Right ventricle myocardium inferior (tissue), 1 donor: ENCODE results near the gene PPDPF. TPM values are rescaled to one million over a fixed set of nuclear protein-coding genes. Genes with fewer than 3 reads are reported as not detected.
"Not testable (repeated sequence)": the region's sequence is repeated elsewhere in the genome, so short reads cannot be mapped to it uniquely, and the experiment has no call there.

Source experiments
- ATAC-seq: fragments of 200-7000 bp; cut with Tn5 transposase; one replicate; pipeline ENCODE4 v1.9.1; 2020; ENCODE audit warnings: mild to moderate bottlenecking, moderate library complexity
- DNase-seq: peaks from one replicate; pipeline ENCODE4 v3.0.0; 2021; ENCODE audit errors: missing footprints
- intact Hi-C: fragments of 100-400 bp; cut with DNase I; formaldehyde crosslinking; loops from one replicate; pipeline ENCODE4 v1.11.0; 2022
- long read RNA-seq: library from polyadenylated mRNA; unstranded; transcript quantifications from one replicate; pipeline ENCODE4 v2.0.0, GENCODE V29; 2021
- total RNA-seq: library from RNA; stranded (reverse); fragmentation: NEBNext Ultra II Directional; extraction: Animal tissue kit (Norgen Biotek cat#: 25700); gene quantifications from one replicate; pipeline ENCODE4 v1.2.1, GENCODE V29; 2021
- donor health status: DM: no; HTN: yes; CAD: no; lungs with severe emphysema.

The PPDPF gene, protein sequence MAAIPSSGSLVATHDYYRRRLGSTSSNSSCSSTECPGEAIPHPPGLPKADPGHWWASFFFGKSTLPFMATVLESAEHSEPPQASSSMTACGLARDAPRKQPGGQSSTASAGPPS
- 261 TPM for total RNA-seq
- long read RNA-seq, transcript PPDPF-202 (4 exons, 868 nt) = major isoform, 24 of 28 reads
- long read RNA-seq, partial matches to known transcripts = 0 of 28 reads
- long read RNA-seq, other reads (novel, unspliced or antisense) = 2 of 28 reads

DNA sequence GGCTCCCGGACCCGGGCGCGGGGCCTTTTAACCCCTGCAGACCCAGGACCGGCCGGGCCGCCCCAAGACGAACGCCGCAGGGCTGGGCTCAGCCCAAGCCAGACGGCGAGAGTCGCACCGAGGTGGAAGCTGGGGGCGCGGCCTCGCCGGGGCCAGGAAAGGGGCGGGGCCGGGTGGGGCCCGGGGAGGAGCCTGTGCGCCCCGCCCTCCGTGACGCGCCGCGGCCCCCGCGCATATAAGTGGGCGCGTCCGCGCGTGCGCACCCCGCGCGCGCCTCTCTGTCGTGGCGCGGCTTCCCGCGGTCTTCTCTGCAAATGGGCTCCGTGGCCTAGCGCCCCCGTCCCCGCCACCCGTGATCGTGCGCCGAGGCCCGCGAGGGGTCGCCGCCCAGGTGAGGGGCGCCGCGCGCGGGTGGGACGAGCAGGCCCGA, at the start of gene PPDPF:
TSS of gene PPDPF (plus strand) at position 262 of the 430 bp plus-strand sequence. CDS start 544 bp downstream, outside the sequence.
- peak; percentile 93 for ATAC-seq
- peak; percentile 95 for DNase-seq
- intact Hi-C loops = loop anchor here (1.0 to 2.0 kb wide), 2 partner anchors 24 to 78 kb away; no protein-coding TSS in a partner anchor

DNA sequence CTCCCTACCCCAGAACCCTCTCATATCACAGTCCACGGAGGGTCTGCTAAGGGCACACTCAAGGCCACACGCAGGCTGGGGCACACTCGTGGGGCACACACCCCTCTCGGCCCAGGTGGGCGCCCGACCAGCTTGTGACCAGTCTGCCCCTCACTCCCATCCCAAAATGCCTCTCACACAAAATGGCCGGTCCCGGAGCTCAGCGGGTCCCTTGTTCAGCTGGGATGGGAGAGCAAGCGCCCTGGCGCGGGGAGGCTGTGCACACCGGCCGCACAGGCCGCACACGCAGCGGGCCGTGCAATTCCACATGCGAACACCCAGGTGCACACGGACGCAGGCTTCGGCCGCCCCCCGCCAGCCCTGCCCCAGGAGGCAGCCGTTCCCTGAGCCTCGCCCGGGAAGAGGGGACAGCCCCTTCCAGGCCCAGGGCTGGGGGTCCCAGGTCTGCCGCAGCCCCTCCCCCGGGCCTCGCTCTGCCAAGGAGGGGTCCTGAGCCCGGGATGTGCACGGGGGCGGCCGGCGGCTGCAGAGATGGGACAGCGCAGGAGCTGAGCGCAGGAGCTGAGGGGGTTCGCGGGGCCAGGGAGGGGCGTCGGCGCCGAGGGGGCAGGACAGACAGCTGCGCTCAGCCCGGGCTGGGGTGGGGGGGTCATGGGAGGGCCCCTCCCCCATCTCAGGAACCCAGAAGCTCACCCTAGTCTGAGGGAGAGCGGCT, 49.4 kb upstream of the PPDPF start:
- DNase-seq (no peak), ATAC-seq (no peak)
- intact Hi-C loops = no loop called here

DNA sequence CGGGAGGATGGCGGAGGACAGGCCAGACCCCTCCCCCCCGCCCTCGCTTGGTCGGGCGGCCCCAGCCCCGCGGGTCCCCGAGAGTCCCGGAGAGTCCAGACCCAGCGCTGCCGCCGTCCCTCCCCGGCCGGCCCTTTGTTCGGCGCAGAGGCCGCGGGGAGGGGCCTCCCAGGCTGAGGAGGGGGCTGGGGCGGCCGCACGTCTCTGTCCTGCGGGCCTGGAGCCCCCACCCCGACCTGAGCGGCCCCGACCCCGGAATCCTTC, 48.9 kb upstream of the PPDPF start:
- no peak for DNase-seq
- intact Hi-C loops = no loop called here
- ATAC-seq = no peak

DNA sequence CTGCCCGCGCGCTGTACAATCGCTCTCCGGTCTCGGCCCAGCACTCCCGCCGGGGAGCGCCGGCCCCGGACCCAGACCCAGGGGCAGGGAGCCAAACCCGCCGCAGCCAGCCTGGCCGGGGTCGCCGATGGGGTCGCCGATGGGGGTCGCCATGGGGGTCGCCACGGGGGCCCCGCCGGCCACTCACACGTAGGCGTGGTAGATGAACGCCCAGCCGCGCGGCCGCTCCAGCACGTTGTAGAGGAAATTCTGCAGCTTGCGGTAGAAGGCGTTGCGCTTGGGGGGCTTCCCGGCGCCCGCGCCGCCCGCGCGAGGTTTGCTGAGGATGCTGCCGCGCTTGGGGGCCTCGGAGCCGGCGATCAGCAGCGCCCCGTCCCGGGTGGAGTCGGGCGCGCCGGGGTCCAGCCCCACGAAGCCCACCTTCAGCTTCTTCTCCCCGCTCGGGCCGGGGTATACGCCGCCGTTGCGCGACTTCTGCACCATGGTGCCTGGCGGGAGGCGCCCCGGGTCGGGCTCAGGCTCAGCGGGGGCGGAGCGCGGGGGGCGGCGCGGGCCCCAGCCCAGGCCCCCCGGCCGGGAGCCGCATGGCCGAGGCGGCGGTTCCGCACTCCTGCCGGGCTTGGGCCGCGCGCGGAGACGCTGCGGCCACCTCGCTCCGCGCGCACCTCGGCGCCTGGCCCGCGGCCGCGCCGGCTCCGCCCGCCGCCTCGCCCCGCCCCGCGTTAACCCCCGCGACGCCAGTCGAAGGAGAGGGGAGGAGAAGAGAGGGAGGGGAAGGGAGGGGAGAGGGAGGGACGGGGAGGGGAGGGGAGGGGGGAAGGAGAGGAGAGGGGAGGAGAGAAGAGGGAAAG, 48.4 kb upstream of the PPDPF start, which contains the start of gene KCNQ2:
TSS of gene KCNQ2 (minus strand) at position 675 of the 851 bp plus-strand sequence. CDS start at position 483, 192 bp downstream.
- no peak for DNase-seq
- intact Hi-C loops = no loop called here

DNA sequence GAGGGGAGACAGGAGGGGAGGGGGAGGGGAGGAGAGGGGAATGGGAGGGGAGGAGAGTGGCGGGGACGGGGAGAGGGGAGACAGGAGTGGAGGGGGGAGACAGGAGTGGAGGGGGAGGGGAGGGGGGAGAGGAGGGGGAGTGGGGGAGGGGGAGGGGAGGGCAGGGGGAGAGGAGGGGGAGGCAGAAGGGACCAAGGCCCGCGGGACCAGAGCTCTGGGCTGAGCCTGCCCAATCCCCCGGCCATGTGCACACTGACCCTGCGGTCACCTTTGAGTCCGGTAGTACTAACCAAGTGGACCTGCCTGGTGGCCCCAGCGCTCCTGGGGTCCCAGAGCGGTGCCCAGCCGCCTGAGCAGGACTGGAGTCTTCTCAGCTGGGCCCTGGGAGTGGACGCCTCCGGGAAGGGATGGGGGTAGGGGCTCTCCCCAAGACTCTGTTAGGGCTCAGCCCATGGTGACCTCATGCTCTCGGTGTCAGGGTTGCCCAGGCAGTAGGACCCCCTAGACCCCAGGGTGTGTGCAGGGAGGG, 47.6 kb upstream of the PPDPF start:
- intact Hi-C loops = no loop called here
- ATAC-seq (no peak), DNase-seq (no peak)

More for the DNA sequence above, 48.4 kb upstream of the PPDPF start, which contains the start of gene KCNQ2:
- ATAC-seq = no peak

DNA sequence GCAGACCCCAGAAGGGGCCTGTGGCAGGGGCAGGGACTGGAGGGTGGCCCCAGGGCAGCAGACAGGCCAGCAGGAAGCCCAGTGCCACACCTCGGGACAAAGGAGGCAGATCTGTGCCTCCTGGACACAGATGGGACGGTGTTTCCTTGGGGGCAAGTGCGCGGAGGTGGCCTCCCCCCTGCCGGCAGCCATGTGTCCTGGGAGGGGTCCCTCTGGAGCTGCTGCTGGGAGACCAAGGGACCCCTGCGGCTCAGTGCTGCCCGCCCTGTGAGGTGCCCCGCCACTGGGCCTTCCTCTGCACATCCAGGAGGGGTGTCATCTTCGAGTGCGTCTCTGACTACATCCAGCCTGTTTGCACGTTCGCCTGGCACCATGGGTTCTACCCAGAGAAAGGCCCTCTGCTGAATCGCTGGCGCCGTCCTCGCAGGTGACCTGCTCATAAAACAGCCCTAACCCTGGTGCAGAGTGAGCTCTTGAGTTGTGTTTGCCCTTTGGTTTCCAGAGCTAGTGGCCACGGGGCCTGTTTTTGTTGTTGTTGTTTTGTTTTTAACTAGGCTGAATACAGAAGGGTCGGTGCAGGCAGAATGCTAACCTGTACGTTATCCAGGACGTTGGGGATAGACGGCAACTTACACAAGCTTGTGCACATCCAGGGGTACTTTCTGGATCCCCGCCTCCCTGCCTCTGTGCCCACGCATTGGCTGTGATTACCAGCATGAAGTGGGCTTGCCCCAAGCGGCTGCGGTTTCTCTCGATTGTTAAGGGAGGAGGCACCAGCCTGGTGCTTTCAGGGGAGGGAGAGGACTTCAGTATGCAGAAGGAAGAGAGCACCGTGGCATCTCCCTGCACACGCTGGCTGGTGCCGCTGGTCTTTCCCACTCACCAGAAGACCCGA, 46.8 kb upstream of the PPDPF start:
- no peak for ATAC-seq
- no peak for DNase-seq
- intact Hi-C loops = no loop called here

DNA sequence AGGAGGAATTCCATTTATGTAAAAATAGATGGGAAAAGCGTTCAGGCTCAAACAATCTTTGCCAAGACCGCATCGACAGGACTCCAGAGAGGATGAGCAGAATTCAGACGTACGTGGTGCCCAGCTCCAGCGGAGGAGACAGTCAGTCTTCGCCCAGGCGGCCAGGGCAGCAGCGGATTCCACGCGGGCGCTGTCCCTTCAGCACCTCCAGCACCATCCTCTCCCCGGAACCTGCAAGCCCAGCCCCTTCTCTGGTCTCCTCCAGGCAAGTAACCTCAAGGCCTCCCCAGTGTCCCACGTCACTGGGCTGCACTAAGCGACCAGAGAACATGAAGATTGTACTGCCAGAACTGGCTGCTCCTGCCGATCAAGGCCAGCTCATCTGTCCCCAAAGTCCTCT, 45.4 kb upstream of the PPDPF start:
- ATAC-seq = no peak
- DNase-seq = no peak
- intact Hi-C loops = no loop called here

DNA sequence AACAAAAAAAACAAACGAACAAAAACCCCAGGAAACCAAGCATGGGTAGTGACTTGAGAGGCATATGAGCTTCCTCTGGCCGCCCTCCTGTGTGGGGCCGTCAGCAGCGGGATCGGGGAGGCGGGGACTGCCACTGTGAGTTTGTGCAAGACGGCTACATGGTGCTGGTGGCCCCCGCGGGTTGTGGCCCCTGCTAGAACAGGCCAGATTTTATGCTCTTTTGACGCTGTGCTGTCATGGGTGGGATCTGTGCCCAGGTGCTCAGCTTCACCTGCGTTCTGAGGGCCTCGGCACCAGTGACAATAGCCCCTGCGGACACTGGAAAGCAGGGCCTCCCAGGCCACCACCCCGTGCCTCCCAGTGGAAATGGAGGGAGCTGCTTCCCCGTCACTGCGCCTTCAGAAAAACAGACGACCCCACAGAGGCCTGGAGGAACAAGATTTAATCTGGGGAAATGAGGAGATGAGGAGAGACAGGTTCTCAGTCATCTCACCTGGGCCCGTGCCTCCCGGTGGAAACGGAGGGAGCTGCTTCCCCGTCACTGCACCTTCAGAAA, 43.4 kb upstream of the PPDPF start:
- DNase-seq = no peak
- ATAC-seq = no peak
- intact Hi-C loops = no loop called here

DNA sequence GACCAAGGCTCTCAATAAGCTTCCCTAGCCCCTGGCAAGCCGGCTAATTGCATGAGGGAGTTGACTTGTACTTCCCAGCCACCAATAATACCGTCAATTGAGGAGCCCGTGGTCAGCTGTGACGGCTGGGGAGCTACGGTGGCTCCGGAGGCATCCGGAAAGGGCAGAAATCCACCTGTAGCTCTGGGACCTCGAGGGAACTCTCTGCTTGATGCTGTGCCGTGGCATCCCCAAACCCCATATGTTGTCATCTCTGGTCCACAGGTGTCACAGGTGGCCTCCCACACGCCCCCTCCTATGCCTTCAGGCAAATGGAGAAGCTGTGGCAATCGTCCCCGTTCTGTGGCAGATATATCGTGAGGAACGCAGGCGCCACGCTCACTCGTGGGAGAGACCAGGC, 42.6 kb upstream of the PPDPF start:
- ATAC-seq (no peak), DNase-seq (no peak)
- intact Hi-C loops = no loop called here

DNA sequence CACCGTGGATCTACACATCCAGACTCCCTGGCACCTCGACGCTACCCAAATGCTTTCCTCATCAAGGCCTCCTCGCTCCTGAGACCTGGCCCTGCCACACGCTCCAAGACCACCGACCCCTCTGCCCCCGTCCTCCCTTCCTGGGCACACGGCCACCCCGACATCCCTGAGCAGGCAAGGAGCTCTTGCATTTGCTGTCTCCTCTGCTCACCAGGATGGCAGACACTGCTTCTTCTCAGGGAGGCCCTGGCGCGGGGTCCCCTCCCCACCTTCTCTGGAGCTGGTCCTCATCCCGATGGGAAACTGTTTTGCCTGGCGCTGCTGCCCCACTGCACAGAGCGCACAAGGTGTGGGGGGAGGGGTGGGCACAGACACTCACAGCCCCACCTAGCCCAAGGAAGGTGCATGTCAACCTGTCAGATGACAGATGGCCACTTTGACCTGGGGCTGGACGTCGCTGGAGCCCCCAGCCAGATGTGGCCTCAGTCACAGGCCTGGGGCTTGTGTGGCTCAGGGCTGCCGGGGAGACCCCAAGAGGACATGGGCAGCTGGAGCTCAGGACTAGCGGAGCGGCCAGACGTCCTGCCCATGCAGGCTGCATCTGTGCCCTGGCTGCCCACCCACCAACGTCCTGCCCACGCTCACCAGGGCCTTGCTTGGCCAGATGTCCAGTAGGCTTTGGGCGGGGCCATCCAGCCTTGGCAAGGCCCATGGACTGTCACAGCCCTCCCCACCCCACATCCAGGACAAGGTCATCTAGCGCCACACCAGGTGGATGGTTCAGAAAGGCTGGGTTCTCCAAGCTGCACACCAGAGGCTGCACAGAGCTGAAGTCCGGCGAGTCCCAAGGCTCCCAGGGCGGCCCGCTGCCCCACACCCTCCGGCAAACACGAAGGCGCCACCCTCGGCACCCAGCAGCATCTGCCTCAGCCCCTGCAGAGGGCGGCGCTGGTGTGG, 41.9 kb upstream of the PPDPF start:
- ATAC-seq (no peak), DNase-seq (no peak)
- intact Hi-C loops = no loop called here

DNA sequence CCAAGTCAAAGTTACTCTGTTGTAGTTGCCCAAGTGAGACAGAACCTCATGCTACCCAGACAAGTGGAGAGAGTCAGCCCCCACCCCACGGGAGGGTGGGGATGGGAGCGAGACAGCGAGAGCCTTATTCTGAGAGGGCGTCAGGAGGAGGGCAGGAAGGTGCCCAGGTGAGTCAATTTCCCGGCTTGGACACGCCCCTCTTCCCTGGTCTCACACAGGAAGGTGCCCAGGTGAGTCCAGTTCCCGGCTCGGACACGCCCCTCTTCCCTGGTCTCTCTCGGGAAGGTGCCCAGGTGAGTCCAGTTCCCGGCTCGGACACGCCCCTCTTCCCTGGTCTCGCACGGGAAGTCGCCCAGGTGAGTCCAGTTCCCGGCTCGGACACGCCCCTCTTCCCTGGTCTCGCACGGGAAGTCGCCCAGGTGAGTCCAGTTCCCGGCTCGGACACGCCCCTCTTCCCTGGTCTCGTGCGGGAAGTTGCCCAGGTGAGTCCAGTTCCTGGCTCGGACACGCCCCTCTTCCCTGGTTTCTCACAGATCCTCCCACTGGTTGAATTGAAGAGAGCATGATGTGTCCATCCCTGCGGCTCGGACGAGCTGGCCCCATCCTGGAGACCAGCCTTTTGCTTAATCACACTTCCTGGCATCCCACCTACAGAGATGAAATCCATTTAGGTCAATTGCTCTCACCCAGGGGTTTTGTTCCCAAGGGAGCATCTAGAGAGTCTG, 40.7 kb upstream of the PPDPF start:
- ATAC-seq, DNase-seq, intact Hi-C loops: not testable (repeated sequence)

DNA sequence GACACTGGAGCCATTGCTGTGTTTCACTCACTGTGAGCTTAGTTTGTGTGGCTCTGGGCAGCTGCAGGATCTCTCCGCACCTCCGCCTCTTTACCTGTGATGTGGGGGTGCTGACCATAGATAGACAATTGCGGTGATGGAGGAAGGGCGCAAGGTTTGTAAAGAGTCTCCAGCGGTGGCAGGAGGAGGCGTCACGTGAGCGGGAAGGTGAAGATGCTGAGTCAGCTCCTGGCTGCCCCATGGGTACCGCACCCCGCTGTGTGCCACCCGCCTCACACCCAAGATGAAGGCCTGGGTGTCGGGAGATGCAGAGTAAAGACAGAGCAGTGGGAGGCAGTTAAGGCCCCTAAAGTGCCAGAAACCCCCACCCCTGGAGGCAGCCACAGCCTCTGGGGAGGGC, 39.1 kb upstream of the PPDPF start:
- intact Hi-C loops = no loop called here
- no peak for DNase-seq
- no peak for ATAC-seq

DNA sequence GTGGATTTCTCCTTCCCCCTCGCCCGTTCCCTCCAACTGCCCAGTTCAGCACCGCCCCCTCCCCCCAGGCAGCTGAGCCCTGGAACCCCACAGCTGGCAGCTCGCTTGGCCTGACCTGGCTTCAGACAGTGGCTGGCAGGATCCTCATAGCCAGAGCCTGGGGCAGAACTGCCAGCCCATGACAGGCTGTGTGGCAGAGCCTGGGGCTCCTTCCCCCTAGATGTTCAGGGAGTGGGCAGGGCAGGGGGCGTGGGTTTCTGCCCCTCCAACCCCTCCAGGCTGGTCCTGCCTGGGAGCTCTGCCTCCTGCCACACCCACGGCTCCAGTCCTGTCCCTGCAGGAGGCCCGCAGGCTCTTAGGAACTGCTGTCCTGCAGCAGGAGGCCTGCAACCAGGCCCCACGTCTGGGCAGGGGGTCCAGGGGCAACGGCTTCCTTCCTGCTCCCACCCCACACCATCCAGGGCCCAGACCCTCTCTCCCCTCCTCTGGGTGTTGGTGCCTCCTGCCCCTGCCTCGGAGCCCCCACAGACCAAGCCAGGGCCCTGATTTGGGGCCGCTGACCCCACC, 38.5 kb upstream of the PPDPF start:
- ATAC-seq = no peak
- intact Hi-C loops = no loop called here

DNA sequence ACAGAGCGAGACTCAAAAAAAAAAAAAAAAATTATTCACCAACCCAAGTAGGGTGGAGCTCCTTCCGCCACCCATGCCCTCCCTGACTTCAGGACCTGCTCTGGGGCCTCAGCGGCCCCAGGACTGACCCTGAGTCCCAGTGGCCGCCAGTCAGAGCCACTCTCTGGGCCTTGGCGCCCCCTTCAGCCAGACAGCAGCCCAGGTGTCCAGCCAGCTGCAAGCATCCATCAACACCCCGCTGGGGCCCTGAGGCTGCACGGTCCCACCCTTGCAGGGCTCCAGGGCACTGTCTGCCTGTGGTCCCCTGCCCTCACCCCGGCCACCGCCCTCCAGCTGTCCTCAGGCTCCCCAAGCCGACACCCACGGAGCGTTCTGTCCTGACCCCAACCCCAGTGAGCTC, 36.7 kb upstream of the PPDPF start:
- intact Hi-C loops = no loop called here
- DNase-seq = no peak
- no peak for ATAC-seq

More for the DNA sequence above, 38.5 kb upstream of the PPDPF start:
- DNase-seq = no peak

DNA sequence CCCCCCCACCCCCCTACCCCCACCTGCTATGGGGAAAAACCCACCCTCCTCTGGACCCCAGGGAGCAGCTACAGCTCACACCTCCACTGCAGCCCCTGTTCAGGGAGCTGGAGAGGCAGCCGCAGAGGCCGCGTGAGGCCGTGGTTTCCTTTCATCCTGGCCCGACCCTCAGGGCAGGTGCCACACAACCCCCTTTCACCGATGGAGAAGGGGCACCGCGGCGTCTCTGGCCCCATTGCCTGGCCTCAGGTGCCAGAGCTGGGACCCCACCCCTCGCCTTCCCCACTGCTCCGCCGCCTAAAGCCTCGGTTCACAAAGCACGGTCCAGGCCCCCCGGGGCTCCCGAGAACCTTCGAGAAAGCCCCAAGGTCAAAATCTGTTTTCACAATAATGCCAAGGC, 36.3 kb upstream of the PPDPF start:
- intact Hi-C loops = no loop called here
- ATAC-seq = no peak
- no peak for DNase-seq
